ENCODE data around the gene CFL2.
"Not testable (repeated sequence)": the region's sequence is repeated elsewhere in the genome, so short reads cannot be mapped to it uniquely, and the experiment has no call there.

Gene CFL2

GRCh38 chr14:34711796-34712712, 2.3 kb downstream of the CFL2 start:
- no peak for DNase-seq (ENCODE audit: low read depth)

GRCh38 chr14:34711169-34711568, 3.2 kb downstream of the CFL2 start:
- peak; percentile 71 for DNase-seq (ENCODE audit: low read depth)

GRCh38 chr14:34710744-34711143, 3.6 kb downstream of the CFL2 start:
- DNase-seq (ENCODE audit: low read depth), result no peak

- DNase-seq (ENCODE audit: low read depth), result no peak
Measured at GRCh38 chr14:34710006-34710405, 4.4 kb downstream of the CFL2 start.

GRCh38 chr14:34707722-34708121, 6.7 kb downstream of the CFL2 start:
- no peak for DNase-seq (ENCODE audit: low read depth)

- DNase-seq (ENCODE audit: low read depth), result no peak
Measured at GRCh38 chr14:34701808-34702207, 12.6 kb downstream of the CFL2 start.

GRCh38 chr14:34700622-34701130, 13.7 kb downstream of the CFL2 start:
- no peak for DNase-seq (ENCODE audit: low read depth)

GRCh38 chr14:34699873-34700621, 14.3 kb downstream of the CFL2 start:
- peak; percentile 89 for DNase-seq (ENCODE audit: low read depth)

- DNase-seq (ENCODE audit: low read depth), result not testable (repeated sequence)
Measured at GRCh38 chr14:34694216-34694615, 20.2 kb downstream of the CFL2 start.

- no peak for DNase-seq (ENCODE audit: low read depth)
Measured at GRCh38 chr14:34693228-34693939, 21.0 kb downstream of the CFL2 start.

- DNase-seq (ENCODE audit: low read depth), result no peak
Measured at GRCh38 chr14:34692898-34693227, 21.5 kb downstream of the CFL2 start.

GRCh38 chr14:34692348-34692747, 22.0 kb downstream of the CFL2 start:
- DNase-seq (ENCODE audit: low read depth), result no peak

- no peak for DNase-seq (ENCODE audit: low read depth)
Measured at GRCh38 chr14:34691206-34691605, 23.2 kb downstream of the CFL2 start.

GRCh38 chr14:34688470-34689206, 25.8 kb downstream of the CFL2 start:
- no peak for DNase-seq (ENCODE audit: low read depth)

- DNase-seq (ENCODE audit: low read depth), result no peak
Measured at GRCh38 chr14:34685819-34686428, 28.5 kb downstream of the CFL2 start.

GRCh38 chr14:34684578-34684977, 29.8 kb downstream of the CFL2 start:
- no peak for DNase-seq (ENCODE audit: low read depth)

- no peak for DNase-seq (ENCODE audit: low read depth)
Measured at GRCh38 chr14:34682787-34683321, 31.5 kb downstream of the CFL2 start.

GRCh38 chr14:34680806-34681479, 33.5 kb downstream of the CFL2 start:
- DNase-seq (ENCODE audit: low read depth), result no peak

- DNase-seq (ENCODE audit: low read depth), result no peak
Measured at GRCh38 chr14:34678735-34679134, 35.7 kb downstream of the CFL2 start.

- no peak for DNase-seq (ENCODE audit: low read depth)
Measured at GRCh38 chr14:34678306-34678705, 36.1 kb downstream of the CFL2 start.

Measured in GM04504 (cell line).